HL-60/S4 (cell line): ENCODE measurements around the gene GPR137.
"Not testable (repeated sequence)": the region's sequence is repeated elsewhere in the genome, so short reads cannot be mapped to it uniquely, and the experiment has no call there.

ENCODE experiments used
- in situ Hi-C: fragments of 300-500 bp; cut with MboI; formaldehyde crosslinking; loops from 2 replicates; pipeline ENCODE4 v1.14.3; 2022; ENCODE audit warnings: low sequenced_read_pairs

The GPR137 gene, protein sequence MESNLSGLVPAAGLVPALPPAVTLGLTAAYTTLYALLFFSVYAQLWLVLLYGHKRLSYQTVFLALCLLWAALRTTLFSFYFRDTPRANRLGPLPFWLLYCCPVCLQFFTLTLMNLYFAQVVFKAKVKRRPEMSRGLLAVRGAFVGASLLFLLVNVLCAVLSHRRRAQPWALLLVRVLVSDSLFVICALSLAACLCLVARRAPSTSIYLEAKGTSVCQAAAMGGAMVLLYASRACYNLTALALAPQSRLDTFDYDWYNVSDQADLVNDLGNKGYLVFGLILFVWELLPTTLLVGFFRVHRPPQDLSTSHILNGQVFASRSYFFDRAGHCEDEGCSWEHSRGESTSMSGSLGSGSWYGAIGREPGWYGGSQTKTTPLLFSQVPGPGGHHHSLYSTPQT

DNA sequence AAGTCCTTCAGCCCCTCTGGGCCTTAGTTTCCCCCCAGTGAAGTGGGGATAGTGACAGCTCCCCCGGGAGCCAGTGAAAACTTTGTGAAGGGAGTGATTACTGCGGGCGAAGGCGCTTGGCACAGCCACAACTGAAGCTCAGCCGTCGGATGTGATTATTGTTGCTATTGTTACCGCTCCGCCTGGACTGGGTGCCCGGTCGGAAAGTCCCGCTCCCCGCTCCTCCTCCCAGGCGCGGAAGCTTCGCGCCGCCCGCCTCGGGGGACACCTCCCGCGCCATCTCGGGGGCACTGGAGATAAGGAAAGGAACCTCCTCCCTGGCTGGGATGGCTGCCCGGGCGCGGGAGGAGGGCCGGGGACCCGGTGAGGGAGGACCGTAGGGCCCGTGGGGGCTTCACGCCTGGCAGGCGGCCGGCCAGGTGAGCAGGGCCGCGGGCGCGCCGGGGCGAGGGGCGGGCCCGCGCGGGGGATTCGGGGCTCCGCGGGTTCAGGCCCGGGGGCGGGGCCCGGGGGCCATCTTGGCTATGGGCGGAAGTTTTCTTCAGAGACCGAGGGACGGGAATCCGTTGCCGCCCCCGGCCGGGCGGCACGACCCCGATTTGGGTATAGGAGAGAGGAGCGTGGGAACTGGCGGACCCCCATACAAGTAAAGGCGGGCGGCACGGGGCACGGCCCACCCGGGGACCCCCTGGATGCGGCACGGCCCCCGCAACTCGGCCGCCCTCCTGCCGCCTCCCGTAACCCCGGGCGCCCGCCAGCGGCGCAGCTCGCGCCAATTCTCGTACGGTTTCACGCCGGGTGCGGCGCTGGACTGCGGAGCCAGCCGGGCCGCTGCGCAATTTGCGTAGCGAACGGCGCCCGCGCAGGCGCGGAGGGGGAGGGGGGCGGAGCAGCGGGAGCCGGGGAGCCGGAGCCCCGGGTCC lies at the start of gene GPR137:
Gene GPR137 (plus strand): TSS at position 887 of the 923 bp plus-strand sequence. CDS start 677 bp downstream, outside the sequence.
- in situ Hi-C loops = no loop called here

DNA sequence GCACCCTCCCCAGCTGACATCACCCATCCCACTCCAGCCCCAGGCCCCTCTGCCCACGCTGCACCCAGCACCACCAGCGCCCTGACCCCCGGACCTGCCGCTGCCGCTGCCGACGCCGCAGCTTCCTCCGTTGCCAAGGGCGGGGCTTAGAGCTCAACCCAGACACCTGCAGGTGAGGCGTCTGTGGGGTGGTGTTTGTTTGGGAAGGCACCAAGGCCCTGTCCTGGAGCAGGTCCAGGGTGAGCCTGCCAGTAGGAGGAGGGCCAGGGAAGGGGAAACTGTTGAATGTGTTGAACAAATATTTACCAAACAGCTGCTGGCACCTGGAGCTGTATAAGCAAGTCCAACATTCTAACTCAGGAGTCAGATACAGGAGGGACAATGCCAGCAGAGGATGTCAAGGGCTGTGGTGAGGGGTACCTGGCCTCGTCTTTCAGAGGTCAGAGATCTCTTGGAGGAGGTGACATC lies 48.1 kb upstream of the GPR137 start:
- in situ Hi-C loops = no loop called here

DNA sequence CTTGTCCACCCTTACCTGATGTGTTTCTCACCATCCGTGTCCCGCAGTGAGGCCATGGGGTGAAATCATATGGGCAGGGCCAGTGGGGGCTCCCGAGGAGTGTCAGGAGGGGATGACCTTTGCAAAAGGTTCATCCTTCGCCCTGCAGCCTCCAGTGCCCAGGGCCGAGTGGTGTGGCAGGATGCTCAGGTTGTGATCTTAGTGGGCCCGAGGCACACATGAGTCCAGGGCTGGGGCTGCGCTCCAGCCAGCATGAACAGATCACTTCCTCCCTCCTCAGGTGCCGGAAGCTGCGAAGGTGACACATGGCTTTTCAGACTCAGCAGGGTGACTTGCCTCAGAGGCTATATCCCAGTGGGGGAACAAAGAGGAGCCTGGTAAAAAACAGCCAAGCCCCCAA lies 47.6 kb upstream of the GPR137 start:
- in situ Hi-C loops = no loop called here

DNA sequence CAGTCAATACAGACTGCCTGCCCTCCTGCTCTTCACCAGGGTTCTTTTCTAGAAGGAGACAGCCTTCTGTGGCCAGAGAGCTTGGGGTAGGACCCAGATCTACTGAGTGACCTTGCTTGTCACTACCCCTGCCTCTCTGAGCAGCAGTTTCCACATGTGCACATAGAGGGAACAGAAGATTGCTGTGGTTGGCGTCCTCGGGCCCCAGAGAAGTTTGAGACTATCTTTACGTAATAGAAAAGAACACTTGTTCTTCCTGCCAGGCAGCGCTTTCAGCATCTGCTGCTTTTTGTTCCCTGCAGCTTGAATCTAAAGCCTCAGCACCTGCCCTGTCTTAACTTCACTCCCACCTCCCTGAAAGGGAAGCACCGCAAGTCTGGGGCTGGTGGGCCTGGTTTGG lies 46.6 kb upstream of the GPR137 start:
- in situ Hi-C loops = no loop called here

DNA sequence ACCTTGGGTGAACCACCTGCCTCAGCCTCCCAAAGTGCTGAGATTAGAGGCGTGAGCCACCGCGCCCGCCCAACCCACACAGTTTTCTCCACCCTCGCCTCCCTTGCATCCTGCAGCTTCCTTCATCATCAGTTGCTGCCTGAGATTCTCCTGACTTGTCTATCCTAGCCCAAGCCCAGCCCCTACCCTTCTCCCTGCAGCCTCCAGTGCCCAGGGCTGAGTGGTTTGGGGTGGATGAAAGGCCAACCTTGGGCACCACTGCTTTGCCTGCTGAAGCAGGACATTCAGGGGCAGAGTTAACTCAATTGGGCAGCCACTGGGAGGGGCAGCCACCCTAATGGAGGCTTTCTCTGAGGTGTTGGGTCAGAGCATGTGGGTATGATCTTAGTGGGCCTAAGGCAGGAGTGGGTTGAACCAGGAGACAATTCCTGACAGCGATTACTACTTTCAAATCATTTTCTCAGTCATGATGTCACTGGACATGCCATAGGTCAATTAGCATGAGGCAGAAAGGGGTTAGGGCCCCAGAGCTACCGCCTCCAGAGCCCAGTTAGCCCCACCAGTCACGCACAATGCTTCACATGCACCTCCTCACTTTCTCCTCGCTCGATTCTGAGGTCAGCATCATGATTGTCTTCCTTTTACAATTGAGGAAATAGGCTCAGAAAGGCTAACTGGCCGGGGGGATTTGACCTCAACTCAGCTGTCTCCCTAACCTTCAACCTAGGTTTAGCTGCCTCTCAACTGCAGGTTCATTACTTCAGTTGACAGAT lies 45.8 kb upstream of the GPR137 start:
- in situ Hi-C loops = no loop called here

DNA sequence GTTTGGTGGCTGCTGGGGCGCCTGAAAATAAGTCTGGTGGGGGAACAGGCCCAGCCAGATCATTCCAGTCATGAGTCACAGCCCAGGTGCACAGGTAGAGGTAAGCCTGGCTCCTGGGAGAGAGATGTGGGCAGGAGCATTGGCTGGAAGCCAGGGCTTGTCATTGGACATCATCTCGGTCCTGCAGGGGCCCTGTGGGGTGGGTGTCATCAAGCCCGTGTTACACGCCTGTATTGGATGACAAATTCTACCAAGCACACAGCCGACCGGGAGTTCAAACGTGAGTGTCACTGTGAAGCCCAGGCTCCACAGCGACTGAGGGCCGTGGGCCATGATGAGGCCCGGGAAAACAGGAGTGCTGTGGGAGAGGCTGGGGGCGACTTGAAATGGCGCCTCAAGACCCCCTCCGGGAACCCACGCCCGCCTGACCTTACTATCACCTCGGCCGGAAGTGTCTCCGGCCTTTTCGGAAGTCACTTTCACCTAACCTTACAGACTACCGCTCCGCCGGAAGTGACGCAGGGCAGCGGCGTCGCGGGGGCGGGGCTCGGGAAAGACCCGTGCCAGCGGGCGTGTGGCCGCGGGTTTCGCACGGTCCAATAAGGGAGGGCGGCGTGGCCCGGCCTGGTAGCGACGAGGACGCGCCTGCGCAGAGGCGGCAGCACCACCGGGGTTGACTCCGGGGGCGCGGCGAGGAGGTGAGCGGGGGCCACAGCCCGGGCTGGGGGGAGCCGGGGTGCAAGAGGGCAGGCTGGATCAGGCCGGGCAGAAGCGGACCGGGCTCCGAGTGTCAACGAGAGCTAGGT lies 45.0 kb upstream of the GPR137 start, which contains the start of gene FKBP2:
Gene FKBP2 (plus strand): TSS at position 661 of the 806 bp plus-strand sequence. CDS start 1,293 bp downstream, outside the sequence.
- in situ Hi-C loops = no loop called here

DNA sequence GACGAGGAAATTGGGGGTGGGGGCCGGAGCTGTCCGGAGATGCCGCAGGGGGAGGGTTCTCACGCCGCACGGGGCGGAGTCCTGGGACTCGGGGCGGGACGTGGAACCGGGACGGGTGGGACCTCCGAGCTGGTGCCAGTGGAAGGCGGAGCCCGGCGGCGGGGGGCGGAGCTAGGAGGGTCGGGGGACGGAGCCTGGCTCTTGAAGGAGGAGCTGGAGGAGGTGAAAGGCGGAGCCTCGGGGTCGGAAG lies 44.5 kb upstream of the GPR137 start:
- in situ Hi-C loops = no loop called here

DNA sequence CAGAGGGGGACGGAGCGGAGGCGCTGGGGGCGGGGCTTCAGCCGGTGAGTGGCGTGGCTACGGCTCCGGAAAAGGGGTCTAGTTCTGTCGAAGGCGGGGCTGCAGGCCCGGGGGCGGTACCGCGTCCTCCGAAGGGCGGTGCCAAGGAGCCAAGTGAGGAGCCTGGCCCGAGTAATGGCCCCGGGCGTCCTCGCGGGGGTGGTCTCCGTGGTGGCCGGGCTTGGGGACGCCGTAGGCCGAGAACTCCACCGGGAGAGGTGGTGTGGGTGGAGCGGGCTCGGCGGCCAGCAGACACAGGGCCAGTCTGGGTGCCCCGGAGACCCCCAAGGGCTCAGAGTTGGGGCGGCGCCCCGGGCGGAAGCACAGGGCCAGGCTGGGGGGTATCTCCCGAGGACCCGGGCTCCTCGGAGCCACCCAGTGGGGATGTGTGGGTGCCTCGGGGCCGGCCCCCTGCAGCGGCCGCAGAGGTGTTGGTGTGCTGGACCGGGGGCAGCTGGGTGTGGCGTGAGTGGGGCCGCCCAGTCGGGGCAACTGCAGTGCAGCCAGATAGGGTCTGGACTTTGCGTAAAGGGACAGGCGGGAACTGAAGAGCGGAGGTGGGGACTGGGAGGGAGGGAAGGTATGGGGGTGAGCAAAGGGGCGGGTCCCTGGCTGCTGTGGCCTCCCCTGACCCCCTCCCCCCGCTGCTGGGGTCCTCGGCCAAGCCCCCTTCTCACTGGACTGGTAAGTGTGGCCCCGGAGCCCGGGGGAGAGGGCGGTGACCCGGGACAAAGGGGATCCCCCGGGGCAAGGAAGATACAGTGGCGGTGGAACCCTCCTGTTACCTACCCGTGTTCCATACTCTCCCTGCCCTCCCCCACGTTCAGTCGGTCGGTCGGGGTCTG lies 43.9 kb upstream of the GPR137 start:
- in situ Hi-C loops = no loop called here

DNA sequence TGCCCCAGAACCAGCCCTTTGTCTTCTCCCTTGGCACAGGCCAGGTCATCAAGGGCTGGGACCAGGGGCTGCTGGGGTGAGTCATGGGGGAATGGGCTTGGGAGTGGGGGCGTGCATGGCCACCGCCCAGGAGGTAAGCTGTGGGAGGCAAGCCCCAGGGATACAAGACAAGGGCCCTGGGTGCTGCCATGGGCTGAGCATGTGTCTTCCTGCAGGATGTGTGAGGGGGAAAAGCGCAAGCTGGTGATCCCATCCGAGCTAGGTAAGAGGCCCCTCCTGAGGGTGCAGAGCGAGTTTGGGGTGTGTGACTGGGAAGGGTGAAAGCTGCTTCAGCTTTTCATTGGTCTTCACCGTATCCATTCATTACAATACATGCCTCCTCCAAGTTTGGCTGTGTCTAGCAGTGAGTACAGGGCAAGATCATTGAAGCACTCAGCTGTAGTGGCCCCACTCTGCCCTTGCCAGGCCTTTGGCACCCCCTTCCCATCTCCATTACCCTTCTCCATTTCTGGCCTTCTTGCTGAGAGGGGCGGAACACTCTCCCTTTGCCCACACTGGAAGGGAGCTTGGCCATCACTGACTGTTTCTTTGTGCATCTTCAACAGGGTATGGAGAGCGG lies 42.3 kb upstream of the GPR137 start:
- in situ Hi-C loops = no loop called here

DNA sequence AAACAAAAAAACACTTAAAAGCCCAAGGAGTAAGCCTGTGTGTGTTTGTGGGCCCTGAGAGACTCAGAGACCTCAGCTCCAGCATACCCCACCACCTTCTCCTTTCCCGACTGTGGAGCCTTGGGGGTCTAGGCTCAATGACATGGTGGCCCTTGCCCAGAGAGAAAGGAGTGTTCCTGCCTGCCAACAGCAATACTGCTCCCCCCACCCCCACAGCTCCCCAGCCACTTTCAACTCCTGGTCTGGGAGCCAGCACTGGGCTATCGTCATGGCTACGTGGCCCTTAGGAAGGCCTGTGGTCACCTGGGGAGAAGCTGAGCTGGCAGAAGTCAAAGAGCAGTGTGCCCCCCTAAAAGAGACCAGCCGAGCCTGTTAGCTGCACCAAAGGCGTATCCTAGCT lies 41.5 kb upstream of the GPR137 start:
- in situ Hi-C loops = no loop called here

DNA sequence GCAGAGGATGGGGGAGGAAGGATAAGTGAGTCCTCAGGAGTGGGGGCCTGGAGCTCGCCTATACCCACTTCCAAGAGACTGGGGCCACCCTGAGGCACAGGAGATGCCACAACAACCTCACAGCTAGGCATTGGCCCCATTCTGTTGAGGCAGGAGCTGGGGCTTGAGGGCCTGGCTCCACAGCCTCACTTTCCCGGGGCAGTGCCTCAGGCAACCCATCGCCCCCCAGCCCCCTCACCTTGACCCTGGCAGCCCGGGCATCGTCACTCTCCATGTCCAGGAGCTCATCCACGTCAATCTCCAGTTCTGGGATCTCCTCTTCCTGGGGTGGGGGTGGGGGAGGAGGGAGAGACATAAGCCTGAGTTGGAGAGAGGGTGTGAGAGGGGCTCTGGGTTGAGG lies 40.7 kb upstream of the GPR137 start:
- in situ Hi-C loops = no loop called here

DNA sequence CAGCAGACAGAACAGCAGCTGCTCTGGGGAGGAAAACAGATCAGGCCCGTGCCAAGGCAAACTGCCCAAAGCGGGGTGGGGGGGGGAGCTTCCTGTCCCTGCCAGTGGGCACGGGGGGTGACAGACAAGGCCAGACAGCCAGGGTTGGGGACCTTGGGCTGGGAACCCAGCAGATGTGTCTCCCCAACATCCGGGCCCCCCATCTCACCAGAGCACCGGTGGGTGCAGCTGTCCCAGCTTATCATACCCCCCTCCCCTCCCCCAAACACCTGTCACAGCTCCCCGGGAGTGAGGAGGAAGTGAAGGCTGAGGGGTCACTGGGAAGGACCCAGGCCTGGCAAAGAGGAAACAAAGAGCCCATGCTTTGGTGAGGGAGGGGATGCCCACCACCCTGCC lies 40.2 kb upstream of the GPR137 start:
- in situ Hi-C loops = no loop called here

DNA sequence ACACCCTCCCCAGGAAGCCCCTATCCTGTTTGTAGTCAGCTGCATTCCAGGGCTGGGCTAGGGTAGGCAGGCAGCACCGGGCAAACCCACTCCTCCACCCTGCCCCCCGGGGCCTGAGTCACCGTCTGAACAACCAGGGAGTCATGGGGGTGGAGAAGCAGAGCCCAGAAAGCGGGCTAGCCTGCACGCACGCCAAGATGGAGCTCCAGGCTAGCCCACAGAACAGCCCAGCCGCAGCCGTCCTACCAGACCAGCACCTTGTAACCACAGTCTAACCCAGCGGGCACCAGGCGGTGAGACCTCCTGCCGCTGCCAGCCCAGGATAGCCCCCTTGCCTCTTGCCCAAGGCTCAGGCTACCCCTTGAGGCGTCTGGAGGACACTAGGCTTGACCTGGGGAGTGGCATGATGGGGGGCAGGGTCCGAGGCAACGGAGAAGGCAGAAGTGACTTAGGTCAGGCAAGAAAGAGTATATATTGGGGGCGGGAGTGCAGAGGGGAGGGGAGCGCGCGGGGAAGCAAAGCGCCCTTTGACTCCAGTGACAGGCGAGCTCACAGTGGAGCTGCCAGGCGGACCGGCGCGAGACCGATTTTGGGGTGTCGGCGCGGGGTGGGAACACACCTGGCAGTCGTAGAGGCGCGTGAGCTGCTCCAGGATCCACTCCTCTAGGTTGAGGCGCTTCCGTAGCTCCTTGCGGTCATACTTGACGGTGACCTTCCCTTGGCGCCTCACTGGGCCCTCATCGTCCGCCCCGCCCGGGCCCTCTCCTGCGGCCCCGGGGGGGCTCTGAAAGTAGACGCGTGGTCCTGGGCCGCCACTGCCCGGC lies 39.6 kb upstream of the GPR137 start:
- in situ Hi-C loops = no loop called here

DNA sequence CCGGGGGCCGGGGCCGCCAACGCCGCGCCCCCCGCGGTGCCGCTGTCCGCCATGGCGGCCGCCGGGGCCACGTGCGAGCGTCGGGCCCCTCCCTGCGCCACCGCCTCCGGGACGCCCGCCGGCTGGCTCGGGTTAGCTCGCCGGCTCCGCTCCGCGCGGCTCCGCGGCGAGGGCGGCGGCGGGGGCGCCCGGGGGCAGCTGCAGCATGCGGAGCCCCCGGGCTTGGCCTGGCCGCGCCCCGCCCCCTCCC lies 39.1 kb upstream of the GPR137 start:
- in situ Hi-C loops = not testable (repeated sequence)

DNA sequence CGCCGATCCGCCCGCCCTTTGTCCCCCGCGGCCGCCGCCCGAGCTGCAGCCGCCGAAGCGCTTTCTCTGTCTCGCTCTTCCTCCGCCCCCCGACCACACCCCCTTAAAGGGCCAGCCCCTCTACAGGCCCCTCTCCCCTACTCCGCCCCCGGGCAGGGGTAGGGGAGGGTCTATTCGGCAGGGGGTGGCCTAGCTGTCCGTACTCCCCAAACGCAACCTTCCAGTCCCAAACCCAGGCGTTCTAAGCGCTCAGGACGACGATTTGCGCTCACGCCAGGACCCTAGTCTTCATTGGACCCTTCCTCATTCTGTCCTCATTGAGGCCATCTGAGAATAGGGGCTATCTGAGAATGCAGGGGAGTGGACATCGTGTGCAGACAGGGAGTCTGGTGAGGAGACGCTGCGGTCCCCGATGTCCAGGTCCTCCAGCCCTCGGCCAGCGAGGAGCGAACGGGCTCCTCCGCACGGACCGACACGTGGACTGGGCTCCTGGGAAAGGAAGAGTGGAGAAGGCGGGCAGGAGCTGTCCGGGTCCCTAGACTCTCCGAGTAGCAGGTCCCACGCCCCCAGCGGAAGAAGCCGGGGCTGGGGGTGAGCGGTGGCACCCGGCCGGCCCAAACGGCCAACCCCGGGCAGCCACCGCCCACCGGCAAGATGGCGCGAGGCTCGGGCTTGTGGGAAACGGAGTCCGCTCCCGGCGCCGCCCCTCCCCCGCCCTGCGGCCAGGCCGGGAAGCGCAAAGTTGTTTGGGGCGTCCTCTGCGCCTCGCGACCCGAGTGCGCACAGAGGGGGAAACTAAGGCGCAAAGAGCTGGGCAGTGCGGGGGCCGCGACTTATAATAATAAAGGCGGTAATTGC lies 38.5 kb upstream of the GPR137 start, which contains the start of gene PPP1R14B:
Gene PPP1R14B (minus strand): TSS at position 73 of the 858 bp plus-strand sequence. CDS start 270 bp downstream, outside the sequence.
- in situ Hi-C loops = no loop called here

DNA sequence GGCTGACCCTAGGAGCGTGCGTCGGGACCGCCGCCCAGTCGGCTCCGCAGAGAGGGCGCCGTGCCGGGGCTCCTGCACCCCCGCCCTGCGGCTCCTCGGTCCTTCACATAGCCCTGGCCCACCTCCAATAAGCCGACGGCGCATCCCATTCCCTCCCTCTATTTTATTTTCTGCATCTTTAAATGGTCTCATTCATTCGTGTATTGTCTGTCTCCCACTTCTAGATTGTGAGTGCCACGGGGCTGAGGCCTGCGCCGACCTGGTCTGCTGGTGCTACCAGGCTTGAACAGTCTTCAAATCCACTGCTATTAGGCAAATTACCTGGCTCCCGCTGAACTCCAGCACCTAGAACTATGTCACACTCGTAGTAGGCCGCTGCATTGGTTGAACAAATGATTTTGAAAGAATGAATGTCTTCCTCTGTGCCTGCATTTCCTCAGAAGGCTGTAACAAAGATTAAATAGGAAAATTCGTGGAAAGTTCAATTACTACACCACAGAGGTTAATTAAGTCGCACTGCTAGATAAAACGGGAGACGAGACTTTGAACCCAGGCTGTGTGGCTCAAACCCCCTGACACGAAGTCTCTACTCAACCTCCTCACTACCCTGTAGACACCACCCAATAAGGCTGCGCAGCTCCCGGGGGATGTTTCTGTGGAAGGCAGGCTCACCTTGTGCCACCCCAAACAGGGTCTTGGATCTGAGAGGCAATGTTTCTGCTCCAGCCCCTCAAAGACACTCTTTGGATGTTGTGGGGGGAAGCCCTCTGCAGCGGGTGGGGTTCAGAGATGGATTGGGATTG lies 37.7 kb upstream of the GPR137 start:
- in situ Hi-C loops = no loop called here

DNA sequence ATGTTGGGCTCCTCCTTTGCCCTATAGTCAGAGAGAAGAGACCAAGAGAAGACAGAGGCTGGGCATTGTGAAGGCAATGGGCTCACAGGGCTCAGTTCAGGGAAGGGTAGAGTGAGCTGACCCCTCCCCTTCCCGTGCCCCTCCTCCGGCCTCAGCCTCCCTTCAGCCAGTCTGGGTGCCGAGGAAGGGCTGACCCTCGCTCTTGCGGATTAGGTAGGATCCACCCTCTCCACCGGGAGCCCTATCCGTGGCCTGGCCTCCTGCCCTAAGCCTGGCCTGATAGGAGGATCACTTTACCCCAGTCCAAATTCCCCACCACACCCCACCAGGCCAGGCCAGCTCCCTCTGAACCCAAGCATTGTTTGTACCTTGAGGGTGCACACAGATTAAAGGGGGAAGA lies 37.1 kb upstream of the GPR137 start:
- in situ Hi-C loops = no loop called here
